GM18909 (cell line): ENCODE measurements around the gene ZNF335.
A peak's percentile ranks its signal among the peaks of the same experiment; 100 is the strongest.
"Not testable (repeated sequence)": the region's sequence is repeated elsewhere in the genome, so short reads cannot be mapped to it uniquely, and the experiment has no call there.

Source experiments
- ATAC-seq: cut with Tn5 transposase; IDR thresholded peaks from one replicate; pipeline ENCODE4 v1.9.1; 2021; ENCODE audit warnings: mild to moderate bottlenecking; ENCODE audit not compliant: unreplicated experiment, poor library complexity

ZNF335 gene

DNA sequence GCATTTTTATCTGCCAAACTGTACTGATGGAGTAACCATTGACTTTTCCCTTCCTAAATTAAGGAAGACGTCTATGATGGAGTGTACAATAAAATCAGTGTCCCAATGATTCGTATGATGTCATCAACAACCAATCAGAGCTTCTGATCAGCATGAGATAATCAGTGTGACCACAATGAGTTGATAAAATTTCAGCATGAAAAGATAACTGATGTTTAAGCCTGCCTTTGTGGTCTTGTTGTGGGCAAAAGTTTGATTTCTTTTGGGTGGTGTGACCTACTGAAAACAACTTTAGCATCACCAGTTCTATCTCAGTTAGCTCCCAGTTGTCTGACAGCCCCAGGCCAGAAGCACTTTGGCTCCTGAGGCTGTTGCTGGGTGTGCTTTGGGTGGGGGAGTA lies 34.2 kb downstream of the ZNF335 start:
- ATAC-seq = no peak

DNA sequence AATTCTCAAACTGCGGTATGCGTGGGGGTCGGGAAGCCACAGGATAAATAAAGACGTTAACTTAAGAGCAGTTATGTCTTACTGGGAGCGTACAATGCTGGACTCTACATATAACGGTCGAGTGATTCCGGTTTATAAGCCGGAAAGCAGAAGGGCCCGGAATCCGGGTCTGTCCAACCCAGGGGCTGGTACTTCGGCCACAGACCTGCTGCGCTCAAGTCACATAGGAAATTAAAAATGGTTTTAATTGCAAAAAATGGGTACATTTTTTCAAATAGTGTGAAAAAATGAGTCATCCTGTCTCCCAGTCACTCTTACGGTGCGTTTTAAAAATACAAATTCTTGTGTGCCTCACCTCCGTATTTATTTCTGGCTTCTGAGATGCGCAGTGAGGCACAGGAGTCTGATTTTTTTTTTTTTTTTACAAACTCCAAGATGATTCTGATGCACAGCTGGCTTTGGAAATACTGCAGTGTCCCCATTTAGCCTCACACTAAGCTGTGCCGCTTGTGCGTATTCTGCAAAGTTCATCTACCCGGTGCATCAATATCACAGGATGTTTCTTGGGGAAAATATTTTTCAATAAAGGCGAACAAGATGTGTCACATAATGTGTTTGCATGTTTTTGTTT lies 36.5 kb downstream of the ZNF335 start:
- peak; percentile 24 for ATAC-seq

DNA sequence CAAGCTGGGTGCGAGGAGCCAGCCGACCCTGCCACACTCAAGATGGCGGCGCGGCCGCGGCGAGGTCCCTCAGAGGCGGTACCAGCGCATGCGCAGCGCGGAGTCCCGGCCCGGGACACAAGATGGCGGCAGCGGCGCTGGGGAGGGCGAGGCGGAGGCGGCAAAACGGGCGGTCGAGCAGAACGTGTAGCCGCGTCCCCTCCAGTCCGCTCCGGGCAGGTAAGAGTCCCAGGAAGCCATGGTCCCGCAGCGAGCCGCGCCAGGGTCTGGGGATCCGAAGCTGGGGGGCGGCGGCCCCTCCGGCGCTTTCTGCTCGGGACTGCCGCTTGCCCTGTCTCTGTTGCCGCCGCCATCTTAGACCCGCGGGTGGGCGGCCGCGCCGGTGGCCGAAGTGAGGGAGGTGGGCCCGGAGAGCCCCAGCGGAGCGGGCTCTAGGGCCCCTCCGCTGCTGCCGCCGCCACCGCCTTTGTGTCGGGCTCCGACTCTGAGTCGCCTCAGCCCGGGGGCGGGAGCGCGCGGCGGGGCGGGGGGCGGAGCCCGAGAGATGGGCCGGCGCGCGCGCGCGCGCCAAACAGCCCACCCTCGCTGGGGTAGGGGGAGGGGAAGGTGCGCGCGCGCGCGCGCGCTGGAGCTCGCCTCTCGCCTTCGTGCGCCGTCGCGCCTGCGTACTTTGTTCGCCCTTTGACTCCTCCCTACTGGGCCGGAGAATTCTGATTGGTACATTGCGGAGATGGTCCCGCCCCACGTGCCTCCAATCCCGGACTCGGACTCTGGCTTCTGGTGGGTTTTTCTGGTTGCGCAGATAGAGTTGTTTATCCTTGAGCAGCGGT lies 37.2 kb downstream of the ZNF335 start, which contains the start of gene PCIF1:
Gene PCIF1, plus strand, starts transcription at position 98 of the 830 bp plus-strand sequence. CDS start 4,317 bp downstream, outside the sequence.
- ATAC-seq = peak; percentile 78

DNA sequence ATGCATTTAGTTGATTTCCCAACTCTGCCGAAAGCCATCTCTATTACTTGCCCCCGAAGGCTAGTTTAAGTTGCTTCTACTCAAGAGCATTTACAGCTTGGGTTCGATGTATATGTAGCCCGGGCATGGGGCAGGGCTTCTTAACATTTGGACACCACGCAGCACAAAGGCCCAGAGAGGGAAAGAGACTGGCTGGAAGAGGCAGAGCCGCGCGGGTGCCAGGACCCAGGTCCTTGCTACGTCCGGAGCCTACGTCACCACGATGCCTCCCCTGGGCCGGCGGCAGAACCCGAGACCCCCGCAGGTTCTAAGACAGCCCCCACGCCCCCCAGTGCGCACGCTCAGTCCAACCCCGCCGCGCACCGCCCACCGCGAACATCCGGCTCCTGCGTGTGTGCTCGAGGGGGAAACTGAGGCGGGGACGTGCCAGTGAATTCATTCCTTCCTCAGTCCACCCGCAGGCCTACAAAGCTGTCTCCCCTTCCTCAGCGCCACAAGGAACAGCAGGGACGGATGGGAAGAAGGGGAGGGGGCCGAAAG lies 37.9 kb downstream of the ZNF335 start:
- ATAC-seq = peak; percentile 13

DNA sequence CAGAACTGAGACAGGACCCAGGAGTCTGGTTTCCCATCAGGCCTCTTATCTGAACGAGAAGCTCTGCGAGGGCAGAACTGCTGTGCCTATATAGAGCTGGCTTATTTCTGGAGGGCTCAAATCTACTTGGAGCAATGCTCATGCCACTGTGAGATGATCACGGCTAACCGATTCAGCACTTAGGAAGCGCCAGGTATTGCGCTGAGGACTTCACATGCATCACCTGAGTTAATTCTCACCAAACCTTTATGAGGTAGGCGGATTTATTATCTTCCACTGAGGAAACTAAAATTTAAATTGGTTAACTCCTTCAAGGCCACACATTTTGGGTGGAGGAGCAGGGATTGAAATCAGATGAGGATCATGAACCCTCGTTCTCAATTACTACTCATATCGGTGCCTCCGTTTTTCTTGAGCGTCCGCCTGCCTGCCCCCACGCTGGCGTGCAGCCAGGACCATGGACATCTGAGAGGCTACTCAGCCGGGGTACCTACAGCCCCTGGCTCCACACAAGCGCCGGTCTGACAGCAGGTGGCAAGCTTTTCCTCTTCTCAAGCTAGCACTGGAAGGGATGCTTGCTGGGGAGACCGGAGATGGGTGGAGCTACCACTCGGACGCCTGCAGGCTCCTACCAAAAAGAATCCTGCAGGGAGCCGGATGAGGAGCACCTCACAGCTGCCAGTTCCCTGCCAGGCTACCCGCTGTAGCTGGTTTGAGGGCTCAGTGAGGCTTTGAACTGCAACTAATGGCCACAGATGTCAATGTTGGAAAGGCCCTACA lies 38.5 kb downstream of the ZNF335 start:
- no peak for ATAC-seq

DNA sequence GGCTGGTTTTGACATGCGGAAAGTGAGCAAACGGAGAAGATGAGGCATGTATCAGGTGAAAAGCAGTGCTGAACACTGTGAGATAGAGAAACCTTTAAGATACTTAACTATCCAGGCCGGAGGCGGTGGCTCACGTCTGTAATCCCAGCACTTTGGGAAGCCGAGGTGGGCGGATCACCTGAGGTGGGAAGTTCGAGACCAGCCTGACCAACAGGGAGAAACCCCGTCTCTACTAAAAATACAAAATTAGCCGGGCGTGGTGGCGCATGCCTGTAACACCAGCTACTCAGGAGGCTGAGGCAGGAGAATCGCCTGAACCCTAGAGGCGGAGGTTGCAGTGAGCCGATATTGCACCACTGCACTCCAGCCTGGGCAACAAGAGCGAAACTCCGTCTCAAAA lies 40.3 kb downstream of the ZNF335 start:
- ATAC-seq = not testable (repeated sequence)

DNA sequence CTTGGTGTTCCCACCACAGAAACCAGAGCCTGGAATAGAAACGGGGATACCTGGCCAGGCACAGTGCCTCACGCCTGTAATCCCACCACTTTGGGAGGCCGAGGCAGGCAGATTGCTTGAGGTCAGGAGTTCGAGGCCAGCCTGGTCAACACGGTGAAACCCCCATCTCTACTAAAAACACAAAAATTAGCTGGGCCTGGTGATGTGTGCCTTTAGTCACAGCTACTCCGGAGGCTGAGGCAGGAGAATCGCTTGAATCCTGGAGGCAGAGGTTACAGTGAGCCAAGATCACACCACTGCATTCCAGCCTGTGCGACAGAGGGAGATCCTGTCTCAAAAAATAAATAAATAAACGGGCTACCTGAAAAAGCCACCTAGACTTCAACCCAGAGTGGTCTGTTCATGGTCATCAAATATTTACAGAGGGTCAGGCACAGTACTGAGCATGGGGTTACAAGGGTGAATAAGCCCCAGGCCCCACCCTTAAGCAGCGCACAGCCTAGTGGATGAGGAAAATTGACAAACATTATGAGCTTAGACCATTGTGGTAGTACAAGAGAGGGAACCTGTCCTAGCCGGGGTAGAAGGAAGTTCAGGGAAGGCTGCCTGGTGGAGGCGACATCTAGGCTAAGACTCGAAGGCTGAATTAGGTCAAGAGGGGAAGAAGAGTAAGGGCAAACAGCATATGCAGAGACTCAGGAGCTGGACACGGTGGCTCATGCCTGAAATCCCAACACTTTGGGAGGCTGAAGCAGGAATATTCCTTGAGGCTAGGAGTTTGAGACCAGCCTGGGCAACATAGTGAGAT lies 44.7 kb downstream of the ZNF335 start:
- ATAC-seq = no peak

DNA sequence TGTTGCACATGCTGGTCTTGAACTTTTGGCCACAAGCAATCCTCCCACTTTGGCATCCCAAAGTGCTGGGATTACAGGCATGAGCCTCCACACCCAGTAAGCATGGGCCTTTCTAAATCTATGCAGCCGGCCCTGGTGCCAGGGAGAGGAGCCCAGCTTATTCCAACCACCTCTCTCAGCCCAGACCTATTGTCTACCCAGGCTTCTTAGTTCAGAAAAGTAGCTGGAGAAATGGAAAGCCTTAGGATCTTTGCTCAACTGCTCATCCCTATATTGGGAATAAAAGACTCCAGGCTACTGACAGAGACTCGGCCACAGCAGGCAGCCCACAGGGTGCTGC lies 45.3 kb downstream of the ZNF335 start:
- no peak for ATAC-seq

DNA sequence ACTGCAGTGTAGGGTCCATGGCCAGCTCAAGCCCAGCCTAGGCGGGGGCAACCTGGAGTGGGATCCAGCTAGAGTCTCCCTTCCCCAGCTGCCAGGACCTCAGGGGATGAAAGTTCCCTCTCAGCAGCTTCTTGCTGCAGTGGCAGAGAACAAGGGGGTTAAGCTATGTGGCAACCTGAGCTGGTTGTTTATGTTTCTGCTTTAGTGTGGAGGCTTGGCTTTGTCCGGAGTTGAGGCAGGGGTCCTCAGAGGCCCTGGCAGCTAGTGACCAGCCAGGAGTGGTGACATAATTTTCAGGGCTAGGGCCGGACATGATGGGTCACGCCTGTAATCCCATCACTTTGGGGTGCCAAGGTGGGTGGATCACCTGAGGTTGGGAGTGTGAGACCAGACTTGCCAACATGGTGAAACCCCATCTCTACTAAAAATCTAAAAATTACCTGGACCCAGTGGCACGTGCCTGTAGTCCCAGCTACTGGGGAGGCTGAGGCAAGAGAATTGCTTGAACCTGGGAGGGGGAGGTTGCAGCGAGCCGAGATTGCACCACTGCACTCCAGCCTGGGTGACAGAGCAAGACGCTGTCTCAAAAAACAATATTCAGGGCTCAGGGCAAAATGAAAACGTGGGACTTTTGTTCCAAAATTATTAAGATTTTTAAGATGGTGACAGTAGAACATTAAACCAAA lies 46.0 kb downstream of the ZNF335 start:
- ATAC-seq = no peak

DNA sequence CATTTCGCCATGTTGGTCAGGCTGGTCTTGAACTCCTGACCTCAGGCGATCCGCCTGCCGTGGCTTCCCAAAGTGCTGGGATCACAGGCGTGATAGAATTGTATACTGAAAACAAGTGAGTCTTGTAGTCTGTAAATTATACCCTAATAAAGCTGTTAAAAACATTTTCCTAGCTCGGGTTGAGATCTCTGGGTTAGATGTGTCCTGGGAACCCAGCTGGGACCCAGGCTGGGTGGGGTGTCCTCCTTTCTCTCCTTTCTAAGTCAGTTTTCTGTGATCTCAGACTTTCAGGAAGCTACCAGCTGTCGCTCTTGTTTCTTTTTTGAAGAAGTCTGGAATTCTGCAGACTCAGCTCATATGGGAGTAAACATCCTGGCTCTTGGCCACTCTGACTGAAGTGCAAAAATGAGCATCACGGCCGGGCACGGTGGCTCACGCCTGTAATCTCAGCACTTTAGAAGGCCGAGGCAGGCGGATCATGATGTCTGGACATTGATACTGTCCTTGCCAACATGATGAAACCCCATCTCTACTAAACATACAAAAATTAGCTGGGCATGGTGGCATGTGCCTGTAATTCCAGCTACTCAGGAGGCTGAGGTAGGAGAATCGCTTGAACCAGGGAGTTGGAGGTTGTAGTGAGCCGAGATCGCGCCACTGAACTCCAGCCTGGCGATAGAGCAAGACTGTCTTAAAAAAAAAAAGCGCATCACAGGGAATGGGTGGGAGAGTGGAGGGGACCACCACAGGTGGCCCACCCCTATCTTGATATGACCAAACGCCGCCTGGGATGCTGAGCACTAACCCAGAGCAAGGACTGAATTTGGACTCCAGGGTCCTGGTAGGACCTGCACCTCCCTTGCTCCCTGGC lies 47.4 kb downstream of the ZNF335 start:
- ATAC-seq = no peak

DNA sequence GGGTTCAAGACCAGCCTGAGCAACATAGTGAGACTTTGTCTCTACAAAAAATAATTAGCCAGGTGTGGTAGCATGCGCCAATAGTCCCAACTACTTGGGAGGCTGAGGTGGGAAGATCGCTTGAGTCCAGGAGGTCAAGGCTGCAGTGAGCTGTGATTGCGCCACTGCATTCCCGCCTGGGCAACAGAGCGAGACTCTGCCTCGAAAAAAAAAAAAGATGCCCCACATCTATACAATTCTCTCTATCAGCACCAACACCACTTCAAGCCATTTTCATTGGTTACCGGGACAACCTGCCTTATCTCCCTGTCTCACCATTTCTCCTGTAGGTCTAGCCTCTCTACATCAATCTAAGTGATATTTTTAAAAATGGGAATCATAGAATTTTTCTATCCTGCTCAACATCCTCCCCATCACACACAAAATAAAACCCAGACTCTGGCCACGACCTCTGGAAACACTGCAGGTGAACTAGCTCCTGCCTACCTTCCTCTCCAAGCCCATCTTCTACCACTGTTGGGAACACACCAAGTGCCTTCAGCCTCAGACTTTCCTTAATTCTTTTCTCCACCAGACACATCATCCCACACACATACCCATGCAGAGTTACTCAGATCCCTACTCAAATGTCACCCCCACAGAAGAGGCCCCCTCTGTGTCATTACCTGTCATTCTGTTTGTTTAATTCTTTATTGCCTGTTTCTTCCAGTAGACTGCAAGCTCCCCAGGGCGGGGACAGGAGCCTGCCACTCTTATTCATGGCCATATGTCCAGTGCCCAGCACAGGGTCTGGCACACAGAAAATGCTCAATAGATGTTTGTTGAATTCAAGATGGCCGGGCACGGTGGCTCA lies 50.4 kb downstream of the ZNF335 start:
- no peak for ATAC-seq

DNA sequence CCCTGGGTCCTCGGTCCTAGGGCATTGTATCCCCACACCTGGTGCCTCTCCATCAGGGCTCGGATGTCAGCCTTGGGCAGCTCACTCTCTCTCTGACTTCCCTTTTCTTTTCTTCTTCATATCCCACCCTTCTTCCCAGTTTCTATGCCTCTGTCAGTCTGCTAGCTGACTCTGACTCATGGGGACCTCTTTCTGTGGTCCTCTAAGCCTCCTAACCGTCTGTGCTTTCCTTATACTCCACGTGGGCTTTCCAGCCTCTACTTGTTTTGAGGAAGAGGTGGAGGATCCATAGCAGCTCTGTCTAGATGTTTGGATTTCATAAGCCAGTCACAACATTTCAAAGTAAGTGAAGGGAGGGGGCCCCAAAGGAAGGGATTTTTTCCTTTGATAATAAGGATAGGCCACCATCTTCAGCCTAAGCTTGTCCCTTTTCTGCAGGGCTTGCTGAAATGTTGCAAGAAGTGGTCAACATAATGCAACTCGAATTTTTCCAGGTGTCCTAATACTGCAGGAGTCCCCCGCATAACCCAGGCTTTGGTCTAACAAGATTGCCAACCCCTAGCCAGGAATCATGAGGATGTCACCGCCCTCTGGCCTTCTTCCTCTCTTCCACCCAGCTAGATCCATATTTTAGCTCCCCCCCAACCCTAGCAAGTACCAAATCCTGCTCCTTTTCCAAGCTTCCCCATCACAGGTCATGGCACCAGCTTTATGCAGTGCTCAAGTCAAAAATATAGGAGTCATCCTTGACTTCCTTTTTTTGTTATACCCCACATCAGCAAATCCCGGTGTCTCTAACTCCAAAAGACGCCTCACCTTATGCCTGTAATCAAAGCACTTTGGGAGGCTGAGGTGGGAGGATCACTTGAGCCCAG lies 51.3 kb downstream of the ZNF335 start:
- ATAC-seq = no peak

DNA sequence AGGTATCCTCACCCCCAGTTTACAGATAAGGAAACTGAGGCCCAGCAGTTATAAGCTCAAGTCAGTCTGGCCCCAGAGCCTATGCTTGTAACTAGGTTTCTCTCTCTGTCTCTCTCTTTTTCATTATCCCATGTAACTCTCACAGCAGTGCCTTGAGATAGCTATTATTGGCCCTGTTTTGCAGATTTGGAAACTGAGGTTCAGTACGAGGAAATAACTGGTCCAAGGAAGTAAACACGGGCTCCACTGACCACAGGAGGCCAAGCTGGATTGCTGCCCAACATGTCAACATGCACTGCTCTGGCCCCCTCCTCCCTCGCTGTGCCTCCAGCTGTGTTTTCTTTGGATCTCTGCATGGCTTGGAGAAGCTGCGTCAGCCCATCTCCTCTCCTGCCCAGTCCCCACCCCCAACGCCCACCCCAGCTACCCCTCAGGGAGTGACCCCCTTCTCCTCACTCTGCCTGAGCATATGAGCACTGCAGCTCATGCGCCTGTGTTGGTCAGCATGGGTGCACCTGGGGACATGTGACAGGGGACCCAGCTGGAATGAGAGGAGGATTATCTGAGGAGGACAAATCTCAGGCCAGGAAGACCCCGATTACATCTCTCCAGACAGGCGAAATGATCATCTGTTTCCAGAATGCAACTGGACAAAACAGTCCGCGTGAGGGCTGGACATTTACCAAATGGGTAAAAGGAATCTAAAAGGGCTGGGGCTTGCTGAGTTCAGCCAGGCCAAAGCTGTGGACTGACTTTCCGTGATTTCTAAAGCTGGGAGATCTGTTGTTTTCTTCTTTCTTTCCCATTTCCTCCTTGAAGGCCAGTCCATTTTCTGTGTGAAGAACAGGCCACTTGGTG lies 52.2 kb downstream of the ZNF335 start:
- no peak for ATAC-seq

DNA sequence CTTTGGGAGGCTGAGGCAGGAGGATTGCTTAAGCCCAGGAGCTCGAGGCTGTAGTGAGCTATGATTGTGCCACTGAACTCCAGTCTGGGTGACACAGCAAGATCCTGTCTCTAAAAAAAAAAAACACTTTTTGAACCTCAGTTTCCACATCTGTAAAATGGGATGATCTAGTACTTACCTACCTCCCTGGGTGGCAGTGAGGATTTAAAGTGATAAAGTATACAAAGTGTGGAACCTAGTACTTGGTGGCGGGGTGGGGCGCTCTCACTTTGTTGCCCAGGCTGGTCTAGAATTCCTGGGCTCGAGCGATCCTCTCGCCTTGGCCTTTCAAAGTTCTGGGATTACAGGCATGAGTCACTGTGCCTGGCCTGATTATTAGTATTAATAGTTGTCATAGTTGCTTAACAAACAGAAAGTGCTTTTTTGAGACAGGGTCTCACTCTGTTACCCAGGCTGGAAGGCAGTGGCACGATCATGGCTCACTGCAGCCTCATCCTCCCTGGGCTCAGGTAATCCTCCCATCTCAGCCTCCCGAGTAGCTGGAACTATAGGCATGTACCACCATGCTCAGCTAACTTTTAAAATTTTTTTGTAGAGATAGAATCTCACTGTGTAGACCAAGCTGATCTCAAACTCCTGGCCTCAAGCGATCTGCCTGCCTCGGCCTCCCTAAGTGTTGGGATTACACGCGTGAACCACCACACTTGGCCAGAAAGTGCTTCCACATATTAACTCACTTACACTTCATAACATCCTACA lies 53.0 kb downstream of the ZNF335 start:
- ATAC-seq = no peak

DNA sequence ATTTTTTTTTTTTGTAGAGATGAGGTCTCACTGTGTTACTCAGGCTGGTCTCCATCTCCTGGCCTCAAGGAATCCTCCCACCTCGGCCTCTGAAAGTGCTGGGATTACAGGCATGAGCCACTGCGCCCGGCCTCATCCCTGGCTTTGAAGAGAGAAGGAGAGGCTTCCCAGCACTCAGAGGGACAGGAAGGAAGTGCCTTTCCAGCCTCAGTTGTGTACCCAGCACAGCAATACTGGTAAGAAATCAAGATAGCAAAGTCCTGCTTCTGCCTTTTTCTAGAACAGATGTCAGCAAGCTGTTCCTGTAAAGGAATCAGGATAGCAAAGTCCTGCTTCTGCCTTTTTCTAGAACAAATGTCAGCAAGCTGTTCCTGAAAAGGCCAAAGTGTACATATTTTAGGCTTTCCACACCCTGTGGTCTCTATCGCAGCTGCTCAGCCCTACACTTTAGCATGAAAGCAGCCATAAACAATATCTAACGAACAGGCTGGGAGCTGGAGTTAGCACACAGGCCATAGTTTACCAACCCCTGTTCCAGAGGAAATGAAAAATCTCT lies 53.7 kb downstream of the ZNF335 start:
- ATAC-seq = no peak
